CD4-positive, alpha-beta T cell treated with Interleukin-17A for 1 hour (primary cell): ENCODE results near the gene CFAP46.

Experiments
- DNase-seq: peaks from one replicate; pipeline ENCODE4 v3.0.0-alpha.2; 2020

CFAP46 gene

GRCh38 chr10:132817701-132818211 lies 124.6 kb downstream of the CFAP46 start:
- DNase-seq = no peak

- DNase-seq = no peak
Observed at GRCh38 chr10:132816718-132817117, 125.7 kb downstream of the CFAP46 start.

GRCh38 chr10:132815168-132815857 lies 127.1 kb downstream of the CFAP46 start:
- no peak for DNase-seq

GRCh38 chr10:132814469-132814856 lies 127.9 kb downstream of the CFAP46 start:
- no peak for DNase-seq

GRCh38 chr10:132813560-132814468 lies 128.6 kb downstream of the CFAP46 start:
- DNase-seq = no peak

- no peak for DNase-seq
Observed at GRCh38 chr10:132813001-132813401, 129.4 kb downstream of the CFAP46 start.

- no peak for DNase-seq
Observed at GRCh38 chr10:132812520-132812919, 129.8 kb downstream of the CFAP46 start.

- DNase-seq = no peak
Observed at GRCh38 chr10:132811891-132812481, 130.4 kb downstream of the CFAP46 start.

- no peak for DNase-seq
Observed at GRCh38 chr10:132810807-132811700, 131.3 kb downstream of the CFAP46 start.

GRCh38 chr10:132810141-132810806 lies 132.1 kb downstream of the CFAP46 start:
- DNase-seq = no peak

GRCh38 chr10:132809232-132810140 lies 132.9 kb downstream of the CFAP46 start:
- DNase-seq = no peak

GRCh38 chr10:132808383-132809231 lies 133.8 kb downstream of the CFAP46 start:
- DNase-seq = no peak

GRCh38 chr10:132807621-132808049 lies 134.7 kb downstream of the CFAP46 start:
- DNase-seq = no peak

- no peak for DNase-seq
Observed at GRCh38 chr10:132806561-132807003, 135.8 kb downstream of the CFAP46 start.

GRCh38 chr10:132806110-132806509 lies 136.3 kb downstream of the CFAP46 start:
- no peak for DNase-seq

GRCh38 chr10:132805599-132805998 lies 136.8 kb downstream of the CFAP46 start:
- DNase-seq = no peak

GRCh38 chr10:132804785-132805426 lies 137.5 kb downstream of the CFAP46 start:
- no peak for DNase-seq

GRCh38 chr10:132804287-132804686 lies 138.1 kb downstream of the CFAP46 start:
- no peak for DNase-seq
